HEK293 (cell line): ENCODE measurements around the gene RAB11A.
A peak's percentile ranks its signal among the peaks of the same experiment; 100 is the strongest.

Experiments
- CTCF ChIA-PET: fragments of 350-600 bp; formaldehyde crosslinking; extraction: SDS; loops from one replicate; lab custom pipeline; 2021; ENCODE audit warnings: antibody characterized with exemption; lab: Yijun Ruan, JAX
- POLR2A ChIA-PET: fragments of 300-600 bp; formaldehyde crosslinking; extraction: SDS; loops from one replicate; lab custom pipeline; 2020; ENCODE audit warnings: antibody characterized with exemption, inconsistent platforms; lab: Yijun Ruan, JAX
- H3K27ac ChIP-seq: fragments of 200-500 bp; sonication (Bioruptor generic); 2 replicates; pipeline ENCODE4 v1.5.1; 2014; ENCODE audit warnings: low read depth, low read length, control low read depth, inconsistent platforms; ENCODE audit errors: extremely low read depth
- H3K36me3 ChIP-seq, 2 experiments: fragments of 200-500 bp in 1 of 2; sonication (Bioruptor generic) in 1 of 2; 1 replicate in 1 of 2; 2 replicates in 1 of 2; pipeline ENCODE4 v1.5.1; 2014 to 2017; ENCODE audit warnings: inconsistent platforms in 2 of 2, low read length in 2 of 2; ENCODE audit not compliant: control insufficient read depth in 2 of 2, insufficient read depth in 1 of 2
- H3K4me1 ChIP-seq: fragments of 200-500 bp; sonication (Bioruptor generic); 2 replicates; pipeline ENCODE4 v1.5.1; 2014; ENCODE audit warnings: mild to moderate bottlenecking, low read length, inconsistent platforms; ENCODE audit not compliant: control insufficient read depth, insufficient read depth
- H3K4me3 ChIP-seq: 2 replicates; pipeline ENCODE4 v1.5.1; 2011; ENCODE audit warnings: low read depth, mild to moderate bottlenecking, control low read depth, low read length, moderate library complexity
- H3K9me3 ChIP-seq: fragments of 200-500 bp; sonication (Bioruptor generic); 2 replicates; pipeline ENCODE4 v1.5.1; 2014; ENCODE audit warnings: low read depth, low read length, inconsistent platforms; ENCODE audit not compliant: control insufficient read depth, insufficient read depth
- CTCF ChIP-seq: fragments of 450-650 bp; formaldehyde crosslinking; IDR thresholded peaks from 2 replicates; pipeline ENCODE4 v1.5.1; 2016; ENCODE audit warnings: missing biosample characterization, missing genetic modification characterization
- KLF9 ChIP-seq: fragments of 450-650 bp; formaldehyde crosslinking; IDR thresholded peaks from 2 replicates; pipeline ENCODE4 v1.5.1; 2016; ENCODE audit warnings: missing biosample characterization, missing genetic modification characterization, low read depth
- PATZ1 ChIP-seq: fragments of 450-650 bp; formaldehyde crosslinking; IDR thresholded peaks from 2 replicates; pipeline ENCODE4 v1.5.1; 2016; ENCODE audit warnings: missing biosample characterization, missing genetic modification characterization
- PRDM10 ChIP-seq: fragments of 450-650 bp; formaldehyde crosslinking; IDR thresholded peaks from 2 replicates; pipeline ENCODE4 v1.5.1; 2016; ENCODE audit warnings: missing biosample characterization, missing genetic modification characterization
- ZBTB26 ChIP-seq: fragments of 450-650 bp; formaldehyde crosslinking; optimal IDR thresholded peaks from 2 replicates; pipeline ENCODE3; 2016; ENCODE audit warnings: missing biosample characterization, mild to moderate bottlenecking, missing genetic modification characterization
- ZBTB8A ChIP-seq: fragments of 450-650 bp; formaldehyde crosslinking; IDR thresholded peaks from 2 replicates; pipeline ENCODE4 v1.5.1; 2016; ENCODE audit warnings: missing biosample characterization, missing genetic modification characterization
- ZFHX2 ChIP-seq: fragments of 450-650 bp; formaldehyde crosslinking; conservative IDR thresholded peaks from 2 replicates; pipeline ENCODE4 v1.5.1; 2016; ENCODE audit warnings: missing biosample characterization, missing genetic modification characterization
- ZFP69B ChIP-seq: fragments of 450-650 bp; formaldehyde crosslinking; IDR thresholded peaks from 2 replicates; pipeline ENCODE4 v1.5.1; 2016; ENCODE audit warnings: missing biosample characterization, missing genetic modification characterization
- ZIC2 ChIP-seq: fragments of 450-650 bp; formaldehyde crosslinking; IDR thresholded peaks from 2 replicates; pipeline ENCODE4 v1.5.1; 2016; ENCODE audit warnings: missing biosample characterization, missing genetic modification characterization
- ZNF121 ChIP-seq: fragments of 450-650 bp; formaldehyde crosslinking; IDR thresholded peaks from 2 replicates; pipeline ENCODE4 v1.5.1; 2016; ENCODE audit warnings: missing biosample characterization, missing genetic modification characterization
- ZNF140 ChIP-seq: fragments of 450-650 bp; formaldehyde crosslinking; IDR thresholded peaks from 2 replicates; pipeline ENCODE4 v1.5.1; 2016; ENCODE audit warnings: missing biosample characterization, missing genetic modification characterization
- ZNF2 ChIP-seq: fragments of 450-650 bp; formaldehyde crosslinking; IDR thresholded peaks from 2 replicates; pipeline ENCODE4 v1.5.1; 2016; ENCODE audit warnings: missing biosample characterization, missing genetic modification characterization
- ZNF26 ChIP-seq: fragments of 450-650 bp; formaldehyde crosslinking; IDR thresholded peaks from 2 replicates; pipeline ENCODE4 v1.5.1; 2016; ENCODE audit warnings: missing biosample characterization, missing genetic modification characterization
- ZNF600 ChIP-seq: fragments of 450-650 bp; formaldehyde crosslinking; IDR thresholded peaks from 2 replicates; pipeline ENCODE4 v1.5.1; 2016; ENCODE audit warnings: missing biosample characterization, missing genetic modification characterization
- ZNF624 ChIP-seq: fragments of 450-650 bp; formaldehyde crosslinking; IDR thresholded peaks from 2 replicates; pipeline ENCODE4 v1.5.1; 2017; ENCODE audit warnings: missing biosample characterization, missing genetic modification characterization
- ZNF654 ChIP-seq: fragments of 450-650 bp; formaldehyde crosslinking; IDR thresholded peaks from 2 replicates; pipeline ENCODE4 v1.5.1; 2016; ENCODE audit warnings: low read depth, missing biosample characterization, missing genetic modification characterization
- ZNF791 ChIP-seq: fragments of 450-650 bp; formaldehyde crosslinking; IDR thresholded peaks from 2 replicates; pipeline ENCODE4 v1.5.1; 2016; ENCODE audit warnings: missing biosample characterization, missing genetic modification characterization
- ZSCAN18 ChIP-seq: fragments of 450-650 bp; formaldehyde crosslinking; IDR thresholded peaks from 2 replicates; pipeline ENCODE4 v1.5.1; 2016; ENCODE audit warnings: missing biosample characterization, missing genetic modification characterization

The RAB11A gene

GRCh38 chr15:65916664-65917406 lies 47.5 kb downstream of the RAB11A start:
- Histone ChIP-seq H3K9me3 (no peaks in the 10 kb centered on the region), H3K4me3 (no peak overlapping the region), H3K27ac (no peak overlapping the region), H3K36me3 (peaks cover 0 to 27% of the 10 kb centered on the region in 2 experiments; a peak in 1 of 3 replicates), H3K4me1 (no peaks in the 10 kb centered on the region)
- CTCF ChIA-PET = interaction anchor here (0.6 to 0.7 kb wide), 7 partner anchors 23 to 373 kb away, joined by 3 read pairs; no protein-coding TSS in a partner anchor
- POLR2A ChIA-PET = no interaction called here
- TF ChIP-seq ZNF600 (tag by site-specific recombination) (peak; percentile 54; the same call in 1 of the 2 replicates), ZBTB26 (tag by site-specific recombination) (no peak), PATZ1 (peak; percentile 27; the same call in 1 of the 2 replicates), ZNF140 (tag by site-specific recombination) (no peak), ZNF654 (tag by site-specific recombination) (peak; percentile 33), ZNF121 (no peak), ZNF26 (tag by site-specific recombination) (no peak), ZFHX2 (tag by site-specific recombination) (peak; percentile 43), ZFP69B (tag by site-specific recombination) (no peak), PRDM10 (peak; percentile 82), ZNF791 (0 out of 2 replicates have a peak, but pooled peaks have one; percentile 9), ZIC2 (tag by site-specific recombination) (peak; percentile 40), CTCF (peak; percentile 72)

GRCh38 chr15:65917407-65917756 lies 48.1 kb downstream of the RAB11A start:
- Histone ChIP-seq H3K4me3 (no peak overlapping the region), H3K9me3 (no peaks in the 10 kb centered on the region), H3K36me3 (peaks cover 0 to 22% of the 10 kb centered on the region in 2 experiments; a peak in 1 of 3 replicates), H3K4me1 (no peaks in the 10 kb centered on the region), H3K27ac (no peak overlapping the region)
- ChIA-PET POLR2A (no interaction called here), CTCF (interaction anchor here (0.6 to 1.5 kb wide), 4 partner anchors 22 to 374 kb away, joined by 3 to 4 read pairs (median 3); no protein-coding TSS in a partner anchor)
- TF ChIP-seq ZBTB8A (no peak), ZNF624 (tag by site-specific recombination) (no peak), KLF9 (tag by site-specific recombination) (no peak), ZNF2 (tag by site-specific recombination) (no peak), ZSCAN18 (no peak)
